Keratinocyte (primary cell): ENCODE results near the gene MINDY4. TPM values are rescaled to one million over a fixed set of nuclear protein-coding genes. Genes with fewer than 3 reads are reported as not detected.

Experiments used
- DNase-seq: peaks from one replicate; pipeline ENCODE4 v3.0.0-alpha.2; 2011; ENCODE audit warnings: low read depth, missing footprints, low spot score
- FAIRE-seq: peaks from 2 replicates; lab custom pipeline; 2011; peaks lifted over from hg19 to GRCh38; lab: Jason Lieb, UNC
- H2AFZ ChIP-seq: 2 replicates; pipeline ENCODE4 v1.6.0; 2012; ENCODE audit warnings: low read length, control low read depth, inconsistent platforms; ENCODE audit not compliant: control insufficient read depth
- H3K27ac ChIP-seq: 2 replicates; pipeline ENCODE4 v1.5.1; 2011; ENCODE audit warnings: low read length; ENCODE audit not compliant: control insufficient read depth, insufficient read depth
- H3K27me3 ChIP-seq: 3 replicates; pipeline ENCODE4 v1.6.0; 2011; ENCODE audit warnings: low read length; ENCODE audit not compliant: control insufficient read depth, insufficient read depth; ENCODE audit errors: extremely low read depth
- H3K36me3 ChIP-seq, 2 experiments: 2 replicates in 1 of 2; 3 replicates in 1 of 2; pipeline ENCODE4 v1.5.1; 2011; ENCODE audit warnings: low read length in 2 of 2, mild to moderate bottlenecking in 1 of 2; ENCODE audit not compliant: control insufficient read depth in 2 of 2, insufficient read depth in 2 of 2; ENCODE audit errors: extremely low read depth in 1 of 2
- H3K4me1 ChIP-seq: 3 replicates; pipeline ENCODE4 v1.5.1; 2011; ENCODE audit warnings: low read length; ENCODE audit not compliant: control insufficient read depth, insufficient read depth; ENCODE audit errors: extremely low read depth
- H3K4me2 ChIP-seq: 3 replicates; pipeline ENCODE4 v1.6.0; 2011; ENCODE audit warnings: low read depth, low read length; ENCODE audit not compliant: control insufficient read depth, insufficient read depth; ENCODE audit errors: extremely low read depth
- H3K4me3 ChIP-seq, 3 experiments: fragments of 200-600 bp in 1 of 3; sonication (generic) in 1 of 3; 2 replicates in 2 of 3; 3 replicates in 1 of 3; pipeline ENCODE4 v1.5.1; 2011 to 2016; ENCODE audit warnings: low read length in 3 of 3, mild to moderate bottlenecking in 3 of 3, control low read depth in 2 of 3, inconsistent platforms in 1 of 3, low read depth in 1 of 3, mixed read lengths in 1 of 3, mixed run types in 1 of 3, moderate library complexity in 1 of 3; ENCODE audit not compliant: control insufficient read depth in 2 of 3, insufficient read depth in 2 of 3; ENCODE audit errors: extremely low read depth in 1 of 3
- H3K79me2 ChIP-seq: 2 replicates; pipeline ENCODE4 v1.6.0; 2012; ENCODE audit warnings: low read length; ENCODE audit not compliant: control insufficient read depth, insufficient read depth
- H3K9ac ChIP-seq: 3 replicates; pipeline ENCODE4 v1.6.0; 2011; ENCODE audit warnings: low read length; ENCODE audit not compliant: control insufficient read depth, insufficient read depth; ENCODE audit errors: extremely low read depth
- H3K9me1 ChIP-seq: 3 replicates; pipeline ENCODE4 v1.6.0; 2011; ENCODE audit warnings: low read length; ENCODE audit not compliant: control insufficient read depth, insufficient read depth; ENCODE audit errors: extremely low read depth
- H3K9me3 ChIP-seq: 2 replicates; pipeline ENCODE4 v1.5.1; 2012; ENCODE audit warnings: low read depth, low read length; ENCODE audit not compliant: control insufficient read depth
- H4K20me1 ChIP-seq: 3 replicates; pipeline ENCODE4 v1.6.0; 2011; ENCODE audit warnings: low read length; ENCODE audit not compliant: control insufficient read depth, insufficient read depth; ENCODE audit errors: extremely low read depth
- CTCF ChIP-seq, 3 experiments: IDR thresholded peaks in 1 of 3; conservative IDR thresholded peaks in 1 of 3; optimal IDR thresholded peaks in 1 of 3; 2 replicates in 2 of 3; 3 replicates in 1 of 3; pipeline versions ENCODE3 to v1.5.1; 2011; ENCODE audit warnings: low read length in 3 of 3, mild to moderate bottlenecking in 3 of 3, moderate library complexity in 2 of 3, control low read depth in 1 of 3, inconsistent platforms in 1 of 3; ENCODE audit not compliant: insufficient read depth in 2 of 3; ENCODE audit errors: extremely low read depth in 1 of 3
- EZH2 ChIP-seq: IDR thresholded peaks from one replicate; pipeline ENCODE4 v1.6.1; 2012; ENCODE audit warnings: inconsistent platforms, mild to moderate bottlenecking, low read length, moderate library complexity
- dilution Hi-C: fragments of 300-500 bp; cut with MboI; formaldehyde crosslinking; loops from one replicate; pipeline ENCODE4 v1.7.0; 2020; ENCODE audit warnings: low sequenced_read_pairs; ENCODE audit not compliant: extremely low pct_ligation_motif_present
- polyA plus RNA-seq, 5 experiments: library from polyadenylated mRNA; depleted of rRNA in 3 of 5; stranded (reverse) in 3 of 5; stranded (forward) in 1 of 5; unstranded in 1 of 5; fragments of >200 nt; gene quantifications; 1 replicate in 1 of 5; 2 replicates in 3 of 5; 3 replicates in 1 of 5; pipeline versions ENCODE4 v1.2.1 to v1.2.3, GENCODE V29; 2011 to 2012; ENCODE audit warnings: missing spikeins in 2 of 5, low read depth in 1 of 5, low replicate concordance in 1 of 5

The MINDY4 gene
- polyA plus RNA-seq, 1 donor (not counting 4 experiments of a cell fraction or from before 2014, with no cell fraction given): 1.5 TPM

- no peaks in the 10 kb centered on the region for H3K9me3 ChIP-seq
- peaks cover 12% of the 10 kb centered on the region for H3K4me1 ChIP-seq
- no peak overlapping the region for H3K4me3 ChIP-seq
- no peak overlapping the region for H3K4me2 ChIP-seq
- H3K9me1 ChIP-seq: no peaks in the 10 kb centered on the region
- H3K79me2 ChIP-seq: no peaks in the 10 kb centered on the region
- no peak for FAIRE-seq
- H4K20me1 ChIP-seq: no peaks in the 10 kb centered on the region
- TF ChIP-seq CTCF (optimal IDR thresholded peaks at IDR 0.05 in 1 of 3, IDR thresholded peaks at IDR 0.05 in 1 of 3, conservative IDR thresholded peaks at IDR 0.05 in 1 of 3; ENCODE audit: extremely low read depth in 1 of 3, insufficient read depth in 2 of 3, low read length in 3 of 3) (no peak), EZH2 (no peak)
- no peaks in the 10 kb centered on the region for H3K27me3 ChIP-seq
- no peak overlapping the region for H3K9ac ChIP-seq
- no peaks in the 10 kb centered on the region for H3K36me3 ChIP-seq
- no peak overlapping the region for H3K27ac ChIP-seq
- DNase-seq: no peak
- dilution Hi-C loops: no loop called here
- H2AFZ ChIP-seq: no peak overlapping the region
Measured at GRCh38 chr7:30920021-30920583, 148.9 kb downstream of the MINDY4 start.

DNA sequence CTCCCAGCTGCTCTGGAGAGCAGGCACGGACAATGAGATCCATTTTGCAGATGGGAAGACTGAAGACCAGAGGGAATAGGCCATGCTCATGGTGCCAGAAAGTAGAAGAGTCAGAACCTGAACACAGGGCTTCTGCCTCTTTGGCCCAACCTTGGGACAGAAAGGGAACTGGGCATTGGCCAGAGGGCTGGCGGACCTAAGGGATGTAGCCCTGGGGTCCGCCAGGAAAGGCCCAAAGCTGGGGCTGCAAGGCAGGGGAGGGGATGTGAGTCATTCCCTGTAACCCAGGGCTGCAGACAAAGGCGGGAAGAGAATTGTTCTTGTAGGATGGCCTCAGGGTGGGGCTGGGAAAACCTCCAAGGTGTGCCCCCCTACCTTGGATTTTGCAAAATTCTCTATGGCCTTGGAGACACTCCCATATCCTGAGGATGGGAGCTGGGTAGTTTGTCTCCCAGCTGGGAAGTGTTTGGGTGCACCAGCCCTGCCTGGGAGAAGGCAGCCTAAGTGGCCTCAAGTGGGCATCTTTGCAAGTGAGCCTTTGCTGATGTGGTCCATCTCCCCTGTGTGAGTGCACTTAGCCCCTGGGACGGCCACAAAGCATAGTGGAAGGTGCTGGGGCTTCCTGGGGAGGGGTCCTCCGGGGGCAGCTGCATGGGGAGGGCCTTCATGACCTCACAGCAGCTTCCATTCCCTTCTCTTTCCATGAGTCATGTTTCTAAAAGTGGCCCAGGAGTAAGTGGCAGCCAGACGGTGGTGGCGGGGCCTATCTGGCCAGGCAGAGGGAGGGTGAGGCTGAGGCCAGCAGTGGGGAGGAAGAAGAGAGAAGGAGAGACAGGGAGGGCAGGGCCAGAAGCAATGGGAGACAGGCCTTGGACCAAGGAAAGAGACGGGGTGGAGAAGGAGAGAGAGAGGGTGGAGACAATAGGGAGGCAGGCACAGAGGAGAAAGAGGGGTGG lies 149.6 kb downstream of the MINDY4 start:
- no peaks in the 10 kb centered on the region for H3K9me3 ChIP-seq
- TF ChIP-seq CTCF (optimal IDR thresholded peaks at IDR 0.05 in 1 of 3, IDR thresholded peaks at IDR 0.05 in 1 of 3, conservative IDR thresholded peaks at IDR 0.05 in 1 of 3; ENCODE audit: extremely low read depth in 1 of 3, insufficient read depth in 2 of 3, low read length in 3 of 3) (no peak), EZH2 (no peak)
- H3K4me1 ChIP-seq: peaks cover 12% of the 10 kb centered on the region
- no peak overlapping the region for H3K4me2 ChIP-seq
- no peaks in the 10 kb centered on the region for H3K9me1 ChIP-seq
- no peaks in the 10 kb centered on the region for H3K27me3 ChIP-seq
- H3K4me3 ChIP-seq: no peak overlapping the region
- no peak overlapping the region for H3K27ac ChIP-seq
- H3K9ac ChIP-seq: no peak overlapping the region
- DNase-seq (no peak), FAIRE-seq (no peak)
- dilution Hi-C loops: no loop called here
- no peaks in the 10 kb centered on the region for H3K79me2 ChIP-seq
- no peaks in the 10 kb centered on the region for H3K36me3 ChIP-seq
- H4K20me1 ChIP-seq: no peaks in the 10 kb centered on the region
- H2AFZ ChIP-seq: no peak overlapping the region
